ENCODE data around the gene RFX8.
A peak's percentile ranks its signal among the peaks of the same experiment; 100 is the strongest.

The RFX8 gene

DNA sequence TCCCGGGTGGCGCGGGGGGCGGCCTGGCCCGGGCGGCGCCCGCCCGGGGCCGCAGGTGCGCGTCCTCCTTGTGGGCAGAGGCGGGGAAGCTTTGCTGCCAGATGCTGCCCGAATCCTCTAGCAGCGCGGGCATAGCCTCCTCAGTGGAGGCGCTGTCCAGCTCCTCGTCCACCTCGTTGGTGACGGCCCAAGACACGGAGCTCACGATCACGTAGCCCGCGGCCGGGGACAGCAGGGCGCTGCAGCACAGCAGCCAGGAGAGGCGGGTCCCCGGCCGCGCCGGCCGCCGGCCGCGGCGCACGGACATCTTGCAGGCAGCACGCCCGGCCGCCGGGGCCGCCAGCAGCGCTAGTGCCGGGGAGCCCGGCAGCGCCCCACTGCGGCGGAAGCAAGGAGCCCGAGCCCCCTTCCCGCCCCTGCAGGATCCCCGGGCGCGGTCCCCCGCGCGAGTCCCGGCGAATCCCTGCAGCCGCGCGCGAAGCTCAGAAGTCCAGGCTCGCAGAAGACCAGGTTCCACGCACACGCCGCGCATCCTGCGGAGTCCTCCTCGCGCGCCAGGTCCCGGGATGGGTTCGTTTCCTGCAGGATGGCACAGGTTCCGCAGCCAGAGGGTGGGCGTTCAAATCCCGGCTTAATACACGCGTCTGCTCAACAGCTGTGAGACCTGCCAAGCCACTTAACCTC, 87.6 kb downstream of the RFX8 start, which contains the start of gene CREG2 (continued):
- TF ChIP-seq ZNF701 (tag by site-specific recombination; IDR thresholded peaks at IDR 0.05) (no peak), ZNF211 (tag by site-specific recombination; IDR thresholded peaks at IDR 0.05; ENCODE audit: low read depth) (no peak), YY2 (tag by site-specific recombination; IDR thresholded peaks at IDR 0.05) (no peak), ZNF350 (tag by site-specific recombination; IDR thresholded peaks at IDR 0.05) (no peak), GLI4 (tag by site-specific recombination; IDR thresholded peaks at IDR 0.05) (no peak), ZNF449 (tag by site-specific recombination; IDR thresholded peaks at IDR 0.05) (no peak), MZF1 (tag by site-specific recombination; IDR thresholded peaks at IDR 0.05; ENCODE audit: borderline replicate concordance) (0 out of 2 replicates have a peak, but pooled peaks have one; percentile 17), SCRT1 (tag by site-specific recombination; IDR thresholded peaks at IDR 0.05; ENCODE audit: borderline replicate concordance) (no peak), KLF9 (tag by site-specific recombination; IDR thresholded peaks at IDR 0.05; ENCODE audit: low read depth) (no peak), GLIS2 (tag by site-specific recombination; IDR thresholded peaks at IDR 0.05) (peak; percentile 77), ZBTB1 (tag by site-specific recombination; IDR thresholded peaks at IDR 0.05) (no peak), SP2 (tag by site-specific recombination; IDR thresholded peaks at IDR 0.05) (no peak), ZNF335 (tag by site-specific recombination; conservative IDR thresholded peaks at IDR 0.05) (no peak; the same call in 1 of the 2 replicates), ZNF670 (tag by site-specific recombination; IDR thresholded peaks at IDR 0.05; ENCODE audit: low read depth) (no peak), ZNF112 (tag by site-specific recombination; IDR thresholded peaks at IDR 0.05) (no peak), ZNF529 (tag by site-specific recombination; IDR thresholded peaks at IDR 0.05; ENCODE audit: insufficient replicate concordance) (no peak), MYNN (tag by site-specific recombination; IDR thresholded peaks at IDR 0.05; ENCODE audit: borderline replicate concordance) (no peak), ZNF677 (tag by site-specific recombination; IDR thresholded peaks at IDR 0.05) (no peak), YY1 (tag by site-specific recombination; IDR thresholded peaks at IDR 0.05) (no peak), REPIN1 (tag by site-specific recombination; IDR thresholded peaks at IDR 0.05; ENCODE audit: low read depth) (no peak), ZNF560 (tag by site-specific recombination; IDR thresholded peaks at IDR 0.05; ENCODE audit: borderline replicate concordance) (no peak), WT1 (tag by site-specific recombination; IDR thresholded peaks at IDR 0.05) (no peak), ZNF514 (tag by site-specific recombination; IDR thresholded peaks at IDR 0.05) (no peak), ZFP3 (tag by site-specific recombination; IDR thresholded peaks at IDR 0.05; ENCODE audit: low read depth) (no peak), ZNF792 (tag by site-specific recombination; IDR thresholded peaks at IDR 0.05) (no peak), EGR2 (tag by site-specific recombination; IDR thresholded peaks at IDR 0.05; ENCODE audit: low read depth) (0 out of 2 replicates have a peak, but pooled peaks have one; percentile 26), ZEB2 (tag by site-specific recombination; IDR thresholded peaks at IDR 0.05) (no peak), ZNF174 (tag by site-specific recombination; IDR thresholded peaks at IDR 0.05) (no peak), IKZF3 (tag by site-specific recombination; IDR thresholded peaks at IDR 0.05) (peak; percentile 26; the same call in 1 of the 2 replicates), SALL2 (tag by site-specific recombination; IDR thresholded peaks at IDR 0.05; ENCODE audit: borderline replicate concordance) (no peak), ZNF501 (tag by site-specific recombination; IDR thresholded peaks at IDR 0.05) (no peak), SCRT2 (tag by site-specific recombination; IDR thresholded peaks at IDR 0.05) (no peak), ZFP37 (tag by site-specific recombination; IDR thresholded peaks at IDR 0.05) (no peak)
- TF ChIP-seq, protein P1, sequence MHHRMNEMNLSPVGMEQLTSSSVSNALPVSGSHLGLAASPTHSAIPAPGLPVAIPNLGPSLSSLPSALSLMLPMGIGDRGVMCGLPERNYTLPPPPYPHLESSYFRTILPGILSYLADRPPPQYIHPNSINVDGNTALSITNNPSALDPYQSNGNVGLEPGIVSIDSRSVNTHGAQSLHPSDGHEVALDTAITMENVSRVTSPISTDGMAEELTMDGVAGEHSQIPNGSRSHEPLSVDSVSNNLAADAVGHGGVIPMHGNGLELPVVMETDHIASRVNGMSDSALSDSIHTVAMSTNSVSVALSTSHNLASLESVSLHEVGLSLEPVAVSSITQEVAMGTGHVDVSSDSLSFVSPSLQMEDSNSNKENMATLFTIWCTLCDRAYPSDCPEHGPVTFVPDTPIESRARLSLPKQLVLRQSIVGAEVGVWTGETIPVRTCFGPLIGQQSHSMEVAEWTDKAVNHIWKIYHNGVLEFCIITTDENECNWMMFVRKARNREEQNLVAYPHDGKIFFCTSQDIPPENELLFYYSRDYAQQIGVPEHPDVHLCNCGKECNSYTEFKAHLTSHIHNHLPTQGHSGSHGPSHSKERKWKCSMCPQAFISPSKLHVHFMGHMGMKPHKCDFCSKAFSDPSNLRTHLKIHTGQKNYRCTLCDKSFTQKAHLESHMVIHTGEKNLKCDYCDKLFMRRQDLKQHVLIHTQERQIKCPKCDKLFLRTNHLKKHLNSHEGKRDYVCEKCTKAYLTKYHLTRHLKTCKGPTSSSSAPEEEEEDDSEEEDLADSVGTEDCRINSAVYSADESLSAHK (tag by site-specific recombination; IDR thresholded peaks at IDR 0.05), result no peak
- TF ChIP-seq, protein P2, sequence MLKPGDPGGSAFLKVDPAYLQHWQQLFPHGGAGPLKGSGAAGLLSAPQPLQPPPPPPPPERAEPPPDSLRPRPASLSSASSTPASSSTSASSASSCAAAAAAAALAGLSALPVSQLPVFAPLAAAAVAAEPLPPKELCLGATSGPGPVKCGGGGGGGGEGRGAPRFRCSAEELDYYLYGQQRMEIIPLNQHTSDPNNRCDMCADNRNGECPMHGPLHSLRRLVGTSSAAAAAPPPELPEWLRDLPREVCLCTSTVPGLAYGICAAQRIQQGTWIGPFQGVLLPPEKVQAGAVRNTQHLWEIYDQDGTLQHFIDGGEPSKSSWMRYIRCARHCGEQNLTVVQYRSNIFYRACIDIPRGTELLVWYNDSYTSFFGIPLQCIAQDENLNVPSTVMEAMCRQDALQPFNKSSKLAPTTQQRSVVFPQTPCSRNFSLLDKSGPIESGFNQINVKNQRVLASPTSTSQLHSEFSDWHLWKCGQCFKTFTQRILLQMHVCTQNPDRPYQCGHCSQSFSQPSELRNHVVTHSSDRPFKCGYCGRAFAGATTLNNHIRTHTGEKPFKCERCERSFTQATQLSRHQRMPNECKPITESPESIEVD (tag by site-specific recombination; IDR thresholded peaks at IDR 0.05), result no peak
- TF ChIP-seq, protein P3, sequence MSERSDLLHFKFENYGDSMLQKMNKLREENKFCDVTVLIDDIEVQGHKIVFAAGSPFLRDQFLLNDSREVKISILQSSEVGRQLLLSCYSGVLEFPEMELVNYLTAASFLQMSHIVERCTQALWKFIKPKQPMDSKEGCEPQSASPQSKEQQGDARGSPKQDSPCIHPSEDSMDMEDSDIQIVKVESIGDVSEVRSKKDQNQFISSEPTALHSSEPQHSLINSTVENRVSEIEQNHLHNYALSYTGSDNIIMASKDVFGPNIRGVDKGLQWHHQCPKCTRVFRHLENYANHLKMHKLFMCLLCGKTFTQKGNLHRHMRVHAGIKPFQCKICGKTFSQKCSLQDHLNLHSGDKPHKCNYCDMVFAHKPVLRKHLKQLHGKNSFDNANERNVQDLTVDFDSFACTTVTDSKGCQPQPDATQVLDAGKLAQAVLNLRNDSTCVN (tag by site-specific recombination; optimal IDR thresholded peaks at IDR 0.05), result peak; percentile 57

All from HEK293 (cell line).